Activated CD4-positive, alpha-beta T cell treated with anti-CD3 and anti-CD28 coated beads, Interleukin-2, amount 10 ng/mL, durations not matched to agents 24 days and 14 days (primary cell): ENCODE measurements around the gene COL1A1. TPM values are rescaled to one million over a fixed set of nuclear protein-coding genes. Genes with fewer than 3 reads are reported as not detected.

Experiments used
- DNase-seq: peaks from one replicate; pipeline ENCODE4 v3.0.0; 2022
- H3K27ac Mint-ChIP-seq: one replicate; pipeline ENCODE4 v1.8.0; 2022; ENCODE audit warnings: mild to moderate bottlenecking, mixed read lengths
- H3K27me3 Mint-ChIP-seq: one replicate; pipeline ENCODE4 v1.8.0; 2022; ENCODE audit warnings: mixed read lengths
- H3K36me3 Mint-ChIP-seq: one replicate; pipeline ENCODE4 v1.8.0; 2022; ENCODE audit warnings: low read depth, mild to moderate bottlenecking, mixed read lengths
- H3K4me1 Mint-ChIP-seq: one replicate; pipeline ENCODE4 v1.8.0; 2021; ENCODE audit warnings: mixed read lengths
- H3K4me3 Mint-ChIP-seq: one replicate; pipeline ENCODE4 v1.8.0; 2022; ENCODE audit warnings: mild to moderate bottlenecking, moderate library complexity, mixed read lengths
- H3K9me3 Mint-ChIP-seq: one replicate; pipeline ENCODE4 v1.8.0; 2021; ENCODE audit warnings: mixed read lengths
- intact Hi-C: fragments of 100-400 bp; cut with micrococcal nuclease; formaldehyde crosslinking; loops from one replicate; pipeline ENCODE4 v1.15.1; 2023
- total RNA-seq: library from RNA; stranded (reverse); gene quantifications from 2 replicates; pipeline ENCODE4 v1.2.3, GENCODE V29; 2022

Gene COL1A1
- total RNA-seq, 1 donor from 2014 or later, result 2.0 TPM

DNA sequence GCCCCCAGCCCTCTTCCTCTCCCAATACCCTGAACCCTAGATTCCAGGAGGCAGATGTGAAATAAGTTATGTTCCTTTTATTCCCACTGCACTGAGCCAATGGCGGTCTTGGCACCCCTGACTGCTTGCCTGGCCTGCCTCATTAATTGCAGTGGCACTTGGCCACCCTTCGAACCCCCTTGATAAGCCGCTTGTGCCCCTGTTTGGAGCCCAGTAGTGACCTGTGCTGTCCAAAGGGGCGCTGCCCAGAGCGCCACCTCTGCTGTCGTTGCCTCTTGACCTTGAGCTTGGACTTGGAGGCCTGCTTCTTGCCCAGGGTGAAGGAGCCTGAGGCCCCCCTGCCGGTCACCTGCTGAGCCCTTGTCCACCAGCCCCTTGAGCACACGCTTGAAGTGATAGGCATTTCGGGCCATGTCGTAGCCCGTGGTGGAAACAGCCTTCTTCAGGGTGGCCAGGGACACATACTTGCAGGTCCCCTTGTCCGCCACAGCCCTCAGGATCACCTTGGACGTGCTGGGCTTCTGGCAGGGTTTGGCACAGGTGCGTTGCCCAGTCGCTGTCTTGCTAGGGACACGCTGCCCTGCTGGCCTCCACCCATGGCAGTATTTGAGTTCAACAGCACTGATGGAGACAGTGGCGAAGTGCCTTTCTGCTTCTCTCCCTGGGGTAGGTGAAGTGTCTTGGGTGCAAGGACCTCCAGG lies 29.9 kb downstream of the COL1A1 start:
- Mint-ChIP-seq H3K36me3 (no peaks in the 10 kb centered on the region), H3K4me1 (peaks cover 12% of the 10 kb centered on the region), H3K27ac (no peak overlapping the region), H3K9me3 (no peaks in the 10 kb centered on the region), H3K4me3 (no peak overlapping the region), H3K27me3 (peaks cover 3% of the 10 kb centered on the region)
- intact Hi-C loops, result no loop called here
- no peak for DNase-seq

- intact Hi-C loops, result no loop called here
- Mint-ChIP-seq H3K4me3 (no peak overlapping the region), H3K4me1 (peaks cover 12% of the 10 kb centered on the region), H3K27me3 (peaks cover 3% of the 10 kb centered on the region), H3K27ac (no peak overlapping the region), H3K9me3 (no peaks in the 10 kb centered on the region), H3K36me3 (no peaks in the 10 kb centered on the region)
- DNase-seq, result peak; percentile 72
Measured at GRCh38 chr17:50170662-50171370, 30.6 kb downstream of the COL1A1 start.

DNA sequence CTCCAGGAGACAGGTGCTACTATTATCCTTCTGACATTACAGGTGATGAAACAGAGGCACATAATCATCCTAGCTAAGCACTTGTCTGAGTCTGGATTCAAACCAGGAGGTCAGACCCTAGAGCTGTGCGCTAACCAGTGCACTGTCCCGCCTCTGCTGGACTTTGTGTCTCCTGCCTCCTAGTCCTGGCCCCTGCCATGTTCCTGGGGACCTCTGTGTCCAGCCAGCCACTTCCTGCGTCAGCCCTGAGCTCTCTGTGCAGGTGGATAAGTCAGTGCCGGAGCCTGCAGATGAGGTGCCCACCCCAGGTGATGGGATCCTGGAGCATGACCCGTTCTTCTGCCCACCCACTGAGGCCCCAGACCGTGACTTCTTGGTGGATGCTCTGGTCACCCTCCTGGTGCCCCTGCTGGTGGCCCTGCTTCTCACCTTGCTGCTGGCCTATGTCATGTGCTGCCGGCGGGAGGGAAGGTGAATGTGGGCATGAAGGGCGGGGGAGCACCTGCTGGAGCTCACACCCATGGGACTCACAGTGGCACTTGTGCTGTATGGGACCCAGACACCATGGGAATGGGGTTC lies 31.5 kb downstream of the COL1A1 start:
- no peak overlapping the region for H3K4me3 Mint-ChIP-seq
- H3K9me3 Mint-ChIP-seq, result no peaks in the 10 kb centered on the region
- H3K27me3 Mint-ChIP-seq, result peaks cover 3% of the 10 kb centered on the region
- no peak overlapping the region for H3K27ac Mint-ChIP-seq
- H3K36me3 Mint-ChIP-seq, result no peaks in the 10 kb centered on the region
- intact Hi-C loops, result loop anchor here (1.0 kb wide), 2 partner anchors 28 to 127 kb away; no protein-coding TSS in a partner anchor
- H3K4me1 Mint-ChIP-seq, result peaks cover 12% of the 10 kb centered on the region
- no peak for DNase-seq

DNA sequence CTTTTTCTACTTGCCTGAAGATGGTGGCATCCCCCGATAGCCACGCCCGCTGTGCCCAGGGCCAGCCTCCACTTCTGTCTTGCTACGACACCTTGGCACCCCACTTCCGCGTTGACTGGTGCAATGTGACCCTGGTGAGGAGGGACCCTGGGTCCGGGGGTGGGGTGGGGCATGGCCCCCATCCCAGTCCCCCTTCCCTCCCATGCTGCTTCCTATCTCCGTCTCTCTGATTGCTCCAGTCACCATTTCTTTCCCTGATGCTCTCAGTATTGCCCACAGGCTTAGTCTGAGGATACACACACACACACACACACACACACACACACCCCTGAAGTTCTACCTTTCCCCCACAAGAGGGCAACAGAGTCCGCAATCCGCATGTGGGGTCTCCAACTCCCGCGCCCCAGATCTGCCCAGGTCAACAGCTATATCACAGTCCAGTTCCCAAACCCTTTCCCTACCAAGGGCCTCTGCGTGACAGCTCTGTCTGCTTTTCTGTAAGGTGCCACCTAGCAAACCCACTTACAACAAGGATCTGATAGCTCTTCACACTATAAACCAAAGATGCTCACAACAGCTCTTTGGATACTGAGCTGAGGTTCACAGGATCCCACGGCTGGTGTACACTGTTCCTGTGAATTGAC lies 32.2 kb downstream of the COL1A1 start:
- peak; percentile 89 for DNase-seq
- intact Hi-C loops, result loop anchor here (1.0 kb wide), 2 partner anchors 29 to 128 kb away; no protein-coding TSS in a partner anchor
- Mint-ChIP-seq H3K4me1 (peaks cover 12% of the 10 kb centered on the region), H3K9me3 (no peaks in the 10 kb centered on the region), H3K27me3 (peaks cover 3% of the 10 kb centered on the region), H3K27ac (peak overlapping the region; percentile 65), H3K4me3 (peak overlapping the region; percentile 34), H3K36me3 (no peaks in the 10 kb centered on the region)

GRCh38 chr17:50168319-50168718 lies 33.1 kb downstream of the COL1A1 start:
- no peaks in the 10 kb centered on the region for H3K36me3 Mint-ChIP-seq
- no peak for DNase-seq
- H3K27ac Mint-ChIP-seq, result no peak overlapping the region
- H3K4me3 Mint-ChIP-seq, result no peak overlapping the region
- intact Hi-C loops, result no loop called here
- H3K27me3 Mint-ChIP-seq, result peaks cover 3% of the 10 kb centered on the region
- H3K4me1 Mint-ChIP-seq, result peaks cover 19% of the 10 kb centered on the region
- H3K9me3 Mint-ChIP-seq, result no peaks in the 10 kb centered on the region

GRCh38 chr17:50167371-50167770 lies 34.1 kb downstream of the COL1A1 start:
- intact Hi-C loops, result no loop called here
- Mint-ChIP-seq H3K27ac (no peak overlapping the region), H3K4me1 (peaks cover 22% of the 10 kb centered on the region), H3K36me3 (peaks cover 3% of the 10 kb centered on the region), H3K9me3 (no peaks in the 10 kb centered on the region), H3K4me3 (no peak overlapping the region), H3K27me3 (peaks cover 3% of the 10 kb centered on the region)
- DNase-seq, result no peak

- H3K27ac Mint-ChIP-seq, result no peak overlapping the region
- H3K36me3 Mint-ChIP-seq, result peaks cover 6% of the 10 kb centered on the region
- H3K27me3 Mint-ChIP-seq, result peaks cover 3% of the 10 kb centered on the region
- H3K9me3 Mint-ChIP-seq, result no peaks in the 10 kb centered on the region
- intact Hi-C loops, result no loop called here
- no peak overlapping the region for H3K4me3 Mint-ChIP-seq
- DNase-seq, result no peak
- peaks cover 30% of the 10 kb centered on the region for H3K4me1 Mint-ChIP-seq
Measured at GRCh38 chr17:50166518-50167181, 34.8 kb downstream of the COL1A1 start.

DNA sequence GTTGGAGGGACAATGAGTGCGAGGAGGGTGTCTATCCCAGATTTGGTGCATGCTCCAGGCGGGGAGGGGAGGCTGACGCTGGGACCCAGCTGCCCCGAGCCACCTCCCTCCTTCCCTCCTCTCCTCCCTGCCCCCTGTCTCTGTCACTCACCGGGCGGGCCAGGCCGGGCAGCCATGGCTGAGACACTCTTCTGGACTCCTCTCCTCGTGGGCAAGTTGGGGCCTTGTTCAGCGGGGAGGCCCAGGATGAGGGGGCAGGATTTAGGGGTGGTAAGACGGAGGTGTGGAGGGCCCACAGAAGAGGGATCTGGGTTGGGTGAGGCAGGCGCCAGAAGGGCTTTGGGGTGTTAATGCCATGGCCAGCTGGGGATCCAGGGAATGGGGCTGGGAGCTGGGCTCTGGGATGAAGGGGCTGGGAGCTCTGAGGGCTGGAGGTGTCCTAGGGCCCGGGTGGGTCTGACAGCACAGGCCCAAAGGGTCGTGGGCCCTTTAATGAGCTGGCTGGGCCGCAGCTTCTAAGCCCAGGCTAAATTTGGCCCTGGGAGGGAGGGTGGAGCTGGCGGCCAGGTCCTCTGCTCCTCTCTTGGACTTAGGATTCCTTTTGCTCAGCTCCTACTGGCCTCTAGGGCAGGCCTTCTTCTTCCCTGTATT lies 35.4 kb downstream of the COL1A1 start, which contains the start of gene SGCA:
SGCA (plus strand) TSS at position 139 of the 651 bp plus-strand sequence; CDS start at position 175, 36 bp downstream.
- intact Hi-C loops, result no loop called here

DNA sequence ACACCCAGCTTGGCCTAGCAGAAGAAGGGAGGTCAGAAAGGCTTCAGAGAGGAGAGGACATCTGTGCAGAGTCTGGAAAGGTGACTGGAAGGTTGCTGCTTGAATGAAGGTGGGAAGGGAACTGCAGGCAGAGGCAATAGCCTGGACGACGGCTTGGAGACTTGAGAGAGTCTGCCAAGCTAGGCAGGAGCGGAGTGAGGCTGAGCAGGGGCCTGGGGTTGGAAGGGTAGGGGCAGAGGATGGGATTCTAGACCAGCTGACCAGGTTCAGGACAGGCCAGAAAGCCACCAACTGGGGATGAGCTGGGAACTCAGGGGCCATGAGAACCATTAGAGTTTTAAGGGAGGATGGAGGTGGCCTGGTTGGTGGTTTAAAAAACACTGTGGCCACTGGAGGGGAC lies 36.0 kb downstream of the COL1A1 start:
- Mint-ChIP-seq H3K4me3 (no peak overlapping the region), H3K4me1 (peaks cover 33% of the 10 kb centered on the region), H3K27ac (no peak overlapping the region), H3K9me3 (no peaks in the 10 kb centered on the region), H3K27me3 (peaks cover 7% of the 10 kb centered on the region), H3K36me3 (peaks cover 7% of the 10 kb centered on the region)
- DNase-seq, result no peak
- intact Hi-C loops, result no loop called here

More for the DNA sequence above, 35.4 kb downstream of the COL1A1 start, which contains the start of gene SGCA:
- Mint-ChIP-seq H3K4me3 (no peak within 1 kb of the TSS), H3K27ac (no peak within 1 kb of the TSS), H3K9me3 (no peaks in the 10 kb centered on the region), H3K36me3 (peaks cover 7% of the 10 kb centered on the region), H3K27me3 (peaks cover 4% of the 10 kb centered on the region), H3K4me1 (peaks cover 30% of the 10 kb centered on the region)
- no peak for DNase-seq

- Mint-ChIP-seq H3K4me1 (peaks cover 33% of the 10 kb centered on the region), H3K9me3 (no peaks in the 10 kb centered on the region), H3K4me3 (no peak overlapping the region), H3K27me3 (peaks cover 7% of the 10 kb centered on the region), H3K27ac (no peak overlapping the region), H3K36me3 (peaks cover 7% of the 10 kb centered on the region)
- DNase-seq, result no peak
- intact Hi-C loops, result no loop called here
Measured at GRCh38 chr17:50165066-50165465, 36.4 kb downstream of the COL1A1 start.

DNA sequence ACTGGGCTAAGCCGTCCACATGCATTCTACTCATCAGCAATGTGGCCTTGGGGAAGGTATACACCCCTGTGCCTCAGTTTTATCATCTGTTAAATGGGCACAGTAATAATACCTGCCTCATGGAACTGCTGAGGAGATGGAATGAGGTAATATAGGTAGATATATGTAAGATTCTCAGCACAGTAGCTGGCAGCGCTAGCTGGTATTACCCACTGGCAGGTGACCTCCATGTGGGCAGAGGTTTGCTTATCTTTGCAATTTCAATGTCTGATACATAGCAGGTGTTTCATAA lies 36.8 kb downstream of the COL1A1 start:
- no peak overlapping the region for H3K27ac Mint-ChIP-seq
- peaks cover 7% of the 10 kb centered on the region for H3K36me3 Mint-ChIP-seq
- H3K9me3 Mint-ChIP-seq, result no peaks in the 10 kb centered on the region
- H3K27me3 Mint-ChIP-seq, result peaks cover 7% of the 10 kb centered on the region
- no peak overlapping the region for H3K4me3 Mint-ChIP-seq
- intact Hi-C loops, result no loop called here
- DNase-seq, result no peak
- H3K4me1 Mint-ChIP-seq, result peaks cover 33% of the 10 kb centered on the region

- Mint-ChIP-seq H3K4me3 (no peak overlapping the region), H3K4me1 (peaks cover 29% of the 10 kb centered on the region), H3K9me3 (no peaks in the 10 kb centered on the region), H3K27me3 (peaks cover 3% of the 10 kb centered on the region), H3K27ac (peak overlapping the region; percentile 59), H3K36me3 (peaks cover 7% of the 10 kb centered on the region)
- no peak for DNase-seq
- intact Hi-C loops, result no loop called here
Measured at GRCh38 chr17:50163843-50164696, 37.4 kb downstream of the COL1A1 start.
